CD4-positive, alpha-beta T cell treated with Interleukin-4 for 1 hour (primary cell): ENCODE data around the gene LMO4.

Source experiments
- DNase-seq, 2 donors: peaks; one replicate each; pipeline ENCODE4 v3.0.0-alpha.2; 2020 to 2022

LMO4 gene

DNA sequence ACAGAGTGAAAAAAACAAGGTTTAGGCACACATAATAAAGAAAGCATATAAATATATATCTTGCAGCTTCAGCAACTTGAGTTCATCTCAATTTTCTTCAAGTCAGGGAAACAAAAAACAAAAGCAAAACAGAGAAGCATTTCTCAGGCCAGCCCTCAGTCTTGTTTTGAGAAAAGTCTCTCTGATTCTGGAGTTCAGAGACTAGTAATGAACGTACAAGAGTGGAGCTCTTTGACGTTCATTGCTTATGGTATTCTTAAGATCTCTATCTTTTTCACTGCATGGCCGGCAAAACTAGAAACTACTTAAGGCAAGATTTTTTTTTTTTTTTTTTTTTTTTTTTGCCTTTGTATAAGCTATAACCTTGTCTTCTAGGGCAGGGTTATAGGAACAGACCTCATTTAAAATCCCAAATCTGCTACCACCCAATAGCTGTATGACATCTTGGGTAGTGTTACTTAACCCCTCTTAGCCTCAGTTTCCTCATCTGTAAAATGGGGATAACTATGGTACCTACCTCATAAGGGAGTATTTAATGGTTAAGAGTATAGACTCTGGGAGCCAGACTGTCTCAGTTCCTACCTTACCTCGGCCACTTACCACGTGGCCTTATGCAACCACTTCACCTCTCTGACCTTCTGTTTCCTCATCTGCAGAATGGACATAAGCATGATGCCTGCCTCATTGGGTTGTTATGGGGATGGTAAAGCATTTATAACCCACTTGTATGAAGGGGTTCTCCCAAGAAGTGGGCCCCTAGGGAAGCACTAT lies 33.6 kb downstream of the LMO4 start:
- no peak for DNase-seq

DNA sequence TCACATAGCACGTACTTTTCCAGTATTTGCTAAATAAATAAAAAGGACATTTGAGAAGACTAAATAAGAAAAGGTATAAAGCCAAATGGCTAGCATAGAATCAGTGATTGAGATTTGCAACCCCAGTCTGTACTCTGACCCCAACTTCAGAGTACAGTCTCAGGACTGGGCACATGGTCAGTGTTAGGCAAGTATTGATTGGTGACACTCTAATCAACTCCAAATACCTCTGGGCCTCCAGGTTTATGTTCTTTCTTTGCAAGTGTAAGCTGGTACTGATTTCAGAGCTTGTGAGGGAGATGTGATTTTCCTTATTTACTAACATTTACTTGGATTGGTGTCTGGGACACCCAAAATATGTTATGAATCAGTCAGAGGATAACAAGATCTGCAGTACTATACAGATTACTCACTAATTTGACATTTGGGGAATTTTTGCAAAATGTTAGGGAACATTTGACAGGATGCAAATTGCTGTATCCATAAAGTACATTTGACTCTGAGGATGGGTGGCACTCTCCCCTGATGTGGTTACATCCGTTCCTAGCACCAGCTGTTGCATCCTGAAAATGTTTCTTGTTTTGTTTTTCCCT lies 34.2 kb downstream of the LMO4 start:
- DNase-seq: no peak

DNA sequence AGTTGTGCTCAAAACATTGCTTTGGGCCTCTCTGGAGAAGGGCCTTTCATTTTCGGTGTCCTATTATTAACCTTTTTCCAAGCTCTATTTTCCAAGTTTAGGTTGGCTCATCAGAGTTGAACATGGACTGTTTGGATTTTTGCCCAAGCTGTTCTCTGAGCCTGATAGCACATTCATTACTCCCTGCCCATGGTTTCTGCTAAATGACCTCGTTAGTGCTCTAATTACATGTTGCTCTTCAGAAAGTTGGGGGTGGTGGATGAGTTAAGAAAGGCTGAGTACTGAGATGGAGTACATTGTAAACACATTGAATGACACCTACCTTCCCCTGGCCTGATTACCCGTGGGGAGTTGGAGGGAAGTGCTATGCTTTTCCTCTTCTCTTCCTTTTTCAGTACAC lies 38.9 kb downstream of the LMO4 start:
- no peak for DNase-seq

DNA sequence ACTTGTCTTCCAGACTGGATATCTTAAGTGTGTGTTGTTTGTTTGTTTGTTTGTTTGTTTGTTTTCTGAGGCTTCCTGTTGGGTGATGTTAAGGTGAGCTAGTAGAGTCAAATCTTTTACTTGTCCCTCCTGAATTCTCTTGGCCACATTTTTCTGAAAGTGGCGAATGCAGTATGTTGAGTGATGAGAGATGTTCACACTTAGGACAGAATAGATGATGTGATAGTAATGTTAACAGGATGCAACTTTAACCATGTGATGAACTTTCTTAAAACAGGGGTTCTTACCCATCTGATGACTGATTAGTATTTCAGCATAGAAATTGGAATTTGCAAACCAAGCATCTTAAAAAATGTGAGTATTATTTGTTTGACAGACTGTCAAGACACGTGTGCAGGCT lies 40.2 kb downstream of the LMO4 start:
- no peak for DNase-seq

DNA sequence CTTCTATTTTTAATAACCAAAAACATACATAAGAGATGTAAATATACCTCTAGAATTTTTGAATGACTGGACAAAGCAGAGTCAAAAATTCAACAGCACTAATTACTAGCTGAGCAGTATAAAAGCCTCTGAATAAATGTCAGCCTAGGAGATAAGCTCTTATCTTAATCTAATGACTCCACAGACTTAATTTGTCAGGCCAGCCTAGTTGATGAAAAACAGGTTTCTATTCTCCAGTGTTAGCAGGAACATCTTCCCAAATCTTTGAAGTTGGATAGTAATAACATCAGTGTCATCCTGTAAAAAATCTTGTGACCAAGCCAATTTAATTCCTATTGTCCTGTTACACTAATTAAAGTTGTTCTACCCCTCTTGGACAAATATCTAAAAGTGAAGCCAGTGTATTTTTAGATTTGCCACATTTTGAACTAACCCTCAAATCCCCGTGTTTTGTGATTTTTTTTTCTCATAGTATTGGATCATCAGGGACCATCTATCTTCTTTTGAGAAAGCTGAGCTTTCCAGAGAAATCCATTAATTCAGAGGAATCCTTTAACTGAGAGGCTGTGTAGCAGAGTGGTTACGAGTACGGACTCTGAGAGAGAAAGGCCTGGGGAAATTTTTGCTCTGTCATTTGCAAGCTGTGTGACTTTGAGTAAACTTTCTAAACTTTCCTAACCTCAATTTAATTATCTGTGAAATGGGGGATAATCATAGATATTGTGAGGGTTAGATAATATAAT lies 41.2 kb downstream of the LMO4 start:
- DNase-seq: no peak

DNA sequence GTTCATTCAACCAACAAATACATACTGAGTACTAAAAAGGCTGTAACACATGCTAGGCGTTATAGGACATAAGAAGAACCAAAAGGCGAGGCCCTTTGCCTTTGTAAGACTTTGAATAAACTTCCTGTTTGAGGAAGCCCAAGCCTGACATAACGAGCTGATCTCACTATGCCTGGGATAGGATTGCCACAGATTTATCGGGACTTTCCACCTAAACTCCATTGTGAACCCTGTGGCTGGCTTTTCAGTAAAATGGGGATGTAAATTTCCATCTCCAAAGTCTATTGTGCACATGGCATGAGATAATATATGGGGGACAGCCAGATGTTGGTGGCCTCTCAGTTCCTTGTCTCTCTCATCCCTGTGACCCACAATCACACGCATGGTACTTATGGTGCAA lies 41.9 kb downstream of the LMO4 start:
- DNase-seq: no peak

DNA sequence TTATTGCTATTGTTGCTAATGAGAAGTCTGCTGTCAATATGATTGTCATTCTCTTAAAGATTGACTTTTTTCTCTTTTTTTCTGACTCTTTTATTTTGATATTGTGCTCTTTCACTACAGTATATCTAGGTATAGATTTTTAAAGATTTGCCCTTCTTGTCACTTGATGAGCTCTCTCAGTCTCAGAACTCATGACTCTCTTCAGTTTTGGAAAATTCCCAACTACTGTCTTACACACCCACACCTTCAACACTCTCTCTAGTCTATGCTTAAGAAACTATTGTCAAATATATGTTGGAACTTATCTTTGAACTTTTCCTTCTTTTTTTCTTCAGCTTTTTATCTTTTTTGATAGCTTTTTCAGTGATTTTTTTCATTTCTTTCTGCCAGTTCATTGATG lies 50.6 kb downstream of the LMO4 start:
- no peak for DNase-seq

DNA sequence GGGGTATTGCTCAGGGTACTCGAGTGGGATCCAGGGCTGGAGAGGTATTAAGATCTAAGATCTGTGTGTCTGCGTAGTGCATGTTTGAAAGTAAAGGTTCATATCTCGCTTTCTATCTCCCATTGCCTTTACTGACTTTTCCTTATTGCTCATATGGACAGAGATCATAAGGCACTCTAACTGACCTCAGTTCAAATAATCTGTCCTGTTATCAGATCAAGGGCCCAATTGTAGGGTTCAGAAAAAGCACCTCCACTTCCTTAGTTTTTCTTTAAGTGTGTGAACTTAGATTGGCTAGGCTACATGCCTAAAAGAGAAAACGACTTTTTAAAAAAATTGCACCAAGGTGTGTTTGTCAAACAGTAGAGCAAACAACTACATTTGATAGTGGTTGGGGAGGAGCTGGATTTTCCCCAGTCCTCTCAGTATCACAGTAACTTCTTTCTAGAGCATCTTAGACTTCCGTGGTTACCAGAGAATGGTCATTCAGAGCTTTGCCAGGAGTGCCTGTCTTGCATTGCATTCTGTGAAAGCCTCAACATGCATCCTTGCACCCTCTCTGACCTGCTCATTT lies 57.6 kb downstream of the LMO4 start:
- DNase-seq: no peak

DNA sequence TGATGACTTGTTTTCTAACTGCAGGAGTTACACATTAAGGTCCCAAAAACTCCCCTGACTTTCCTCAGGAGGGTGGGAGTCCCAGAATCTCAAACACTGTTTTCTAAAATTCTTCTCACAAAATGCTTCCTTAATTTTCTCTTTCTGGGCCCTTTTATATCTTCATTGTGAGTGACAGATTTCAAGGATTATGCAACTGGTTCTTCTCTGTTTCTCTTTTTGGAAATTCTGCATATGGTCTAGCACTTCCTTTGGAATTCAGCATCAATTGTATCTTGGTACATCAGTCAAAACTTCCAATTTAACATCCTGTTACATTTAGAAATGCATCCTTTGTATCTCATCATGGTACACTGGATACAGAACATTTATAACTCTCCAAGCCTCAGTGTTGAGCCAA lies 59.7 kb downstream of the LMO4 start:
- DNase-seq: no peak

DNA sequence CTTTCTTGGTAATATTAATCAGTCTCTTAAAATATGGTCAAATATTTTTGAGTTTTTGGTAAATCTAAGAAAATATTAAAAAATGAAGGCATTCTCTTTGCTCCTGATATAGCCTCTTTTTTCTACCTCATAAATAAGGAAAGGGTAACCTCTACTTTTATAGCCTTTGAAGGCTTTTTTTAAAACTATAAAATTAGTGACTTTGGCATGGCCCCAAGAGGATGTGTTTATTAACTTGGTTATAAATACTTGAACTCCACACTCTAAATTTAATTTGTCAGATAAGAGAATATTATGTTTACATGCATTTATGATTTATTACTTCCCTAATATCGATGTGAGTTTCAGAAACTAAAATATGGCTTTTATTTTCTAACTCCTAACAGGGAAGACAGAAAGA lies 60.3 kb downstream of the LMO4 start:
- DNase-seq: no peak

DNA sequence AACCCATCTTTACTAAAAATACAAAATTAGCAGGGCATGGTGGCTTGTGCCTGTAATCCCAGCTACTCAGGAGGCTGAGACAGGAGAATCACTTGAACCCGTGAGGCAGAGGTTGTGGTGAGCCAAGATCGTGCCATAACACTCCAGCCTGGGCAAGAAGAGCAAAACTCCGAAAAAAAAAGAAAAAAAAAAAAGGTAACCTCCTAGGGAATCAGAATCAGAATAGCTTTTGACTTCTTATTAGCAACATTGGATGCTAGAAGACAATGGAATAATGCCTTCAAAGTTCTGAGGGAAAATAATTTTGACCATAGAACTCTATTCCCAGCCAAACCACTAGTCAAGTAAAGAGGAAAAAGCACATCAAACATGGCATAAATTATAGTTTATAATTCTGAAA lies 60.9 kb downstream of the LMO4 start:
- no peak for DNase-seq

DNA sequence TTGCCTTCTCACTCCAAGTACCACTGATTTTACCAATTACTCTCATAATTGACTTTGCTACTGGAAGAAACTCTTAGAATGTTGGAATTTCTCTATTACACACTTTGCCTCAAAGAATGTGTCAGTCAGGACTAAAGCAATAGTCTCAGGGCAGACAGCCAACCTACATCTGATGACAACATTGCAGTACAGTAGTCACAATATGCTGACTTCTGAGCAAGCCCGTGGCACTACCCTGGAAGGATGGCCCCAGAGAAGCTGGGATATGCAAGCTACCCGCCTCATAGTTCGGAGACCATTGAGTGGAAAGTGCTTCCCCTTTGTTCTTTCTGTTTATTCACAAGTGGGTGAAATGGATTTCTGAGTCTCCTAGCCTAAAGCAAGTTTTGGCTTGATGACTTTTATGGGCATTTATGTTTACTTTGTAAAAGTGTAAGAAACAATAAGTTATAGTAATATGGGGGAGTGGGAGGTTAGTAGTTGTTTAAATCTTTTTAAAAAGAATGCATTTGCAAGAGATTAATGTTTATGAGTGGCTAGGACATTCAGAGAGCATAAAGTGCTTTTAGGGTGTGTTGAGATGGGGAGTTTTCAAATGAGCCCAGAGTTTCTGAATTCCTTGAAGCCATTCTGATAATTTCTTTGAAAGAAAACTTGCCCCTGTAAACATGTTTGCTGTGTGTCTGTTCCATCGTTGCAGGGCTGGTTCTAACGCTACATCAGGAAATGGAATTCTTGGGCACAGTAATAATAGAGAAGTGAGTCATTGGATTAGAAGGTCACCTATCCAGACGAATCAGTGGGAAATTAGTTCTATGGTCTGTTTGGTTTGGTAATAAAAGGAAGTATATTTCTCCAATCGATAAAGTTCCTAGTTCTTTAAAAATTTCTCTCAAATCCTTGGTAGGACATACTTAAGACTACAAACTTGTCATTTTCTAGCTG lies 63.8 kb downstream of the LMO4 start:
- no peak for DNase-seq

DNA sequence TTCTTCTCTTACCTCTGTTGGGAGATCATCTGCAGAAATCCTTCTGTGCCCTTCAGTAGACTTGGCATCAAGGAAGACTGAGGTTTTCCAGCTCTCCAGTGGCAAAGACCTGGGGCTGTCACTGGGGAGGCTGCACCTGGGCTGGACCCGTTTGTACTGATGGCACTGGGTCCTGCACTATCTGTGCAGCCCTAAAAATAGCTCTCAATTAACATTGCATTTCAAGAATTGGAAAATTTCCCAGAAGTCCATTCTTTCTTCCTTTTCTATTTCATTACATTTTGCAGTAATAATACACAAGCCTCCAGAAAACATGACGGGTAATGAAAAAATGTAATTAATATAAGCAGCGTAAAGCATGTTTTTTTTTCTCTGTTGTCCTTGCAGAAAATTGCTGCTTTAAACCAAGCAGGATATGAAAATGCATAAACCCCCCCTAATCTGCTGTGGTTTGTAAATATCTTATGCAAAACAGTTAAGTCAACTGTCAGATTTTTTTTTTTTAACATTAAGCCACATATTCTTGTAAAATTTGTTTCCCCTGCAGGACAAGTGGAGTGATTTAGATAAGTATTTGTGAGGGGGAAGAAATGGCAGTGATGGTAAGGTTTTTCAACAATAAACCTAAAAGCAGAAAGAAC lies 64.9 kb downstream of the LMO4 start:
- DNase-seq: no peak

DNA sequence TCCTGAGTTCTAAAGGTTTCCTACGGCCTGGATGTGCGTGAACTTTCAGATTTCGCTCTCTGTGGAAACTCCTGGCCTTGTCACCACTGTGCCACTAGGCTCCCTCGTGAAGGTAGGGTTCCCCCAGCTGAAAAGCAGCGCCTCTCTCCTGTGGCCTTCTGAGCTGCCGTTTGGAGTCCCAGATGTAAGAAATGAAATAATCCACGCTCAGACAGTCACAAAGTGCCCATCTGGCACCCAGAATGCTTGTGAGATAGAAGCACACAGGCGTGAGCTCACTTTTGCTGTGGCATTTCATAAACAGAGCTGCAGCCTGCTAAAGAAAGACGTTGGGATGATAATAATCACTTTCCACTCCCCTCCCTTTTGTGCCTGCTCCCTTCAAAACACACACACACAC lies 65.8 kb downstream of the LMO4 start:
- DNase-seq: no peak

DNA sequence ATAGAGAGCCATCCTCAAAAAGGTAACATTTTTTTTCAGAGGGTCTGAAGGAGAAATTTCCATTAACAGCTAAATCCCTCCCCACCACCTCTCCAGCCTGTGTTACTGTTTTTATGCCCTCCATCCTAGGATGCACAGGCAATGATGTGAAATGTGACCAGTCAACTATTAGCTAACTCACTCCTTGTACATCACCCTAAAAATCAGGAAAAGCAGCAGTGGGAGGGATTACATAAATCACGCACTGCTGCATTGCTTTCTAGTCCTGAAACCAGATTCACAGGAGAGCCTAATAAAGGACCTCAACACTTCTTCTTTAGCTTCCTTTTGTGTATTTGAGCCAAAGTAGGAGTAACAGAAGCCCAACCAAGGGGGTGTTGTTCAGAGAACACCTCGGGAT lies 66.3 kb downstream of the LMO4 start:
- no peak for DNase-seq
